ENCODE data around the gene CAPN7. TPM values are rescaled to one million over a fixed set of nuclear protein-coding genes. Genes with fewer than 3 reads are reported as not detected.

Gene CAPN7
- total RNA-seq (ENCODE audit: low replicate concordance), result 32.7 and 57.7 TPM in 2 replicates

DNA sequence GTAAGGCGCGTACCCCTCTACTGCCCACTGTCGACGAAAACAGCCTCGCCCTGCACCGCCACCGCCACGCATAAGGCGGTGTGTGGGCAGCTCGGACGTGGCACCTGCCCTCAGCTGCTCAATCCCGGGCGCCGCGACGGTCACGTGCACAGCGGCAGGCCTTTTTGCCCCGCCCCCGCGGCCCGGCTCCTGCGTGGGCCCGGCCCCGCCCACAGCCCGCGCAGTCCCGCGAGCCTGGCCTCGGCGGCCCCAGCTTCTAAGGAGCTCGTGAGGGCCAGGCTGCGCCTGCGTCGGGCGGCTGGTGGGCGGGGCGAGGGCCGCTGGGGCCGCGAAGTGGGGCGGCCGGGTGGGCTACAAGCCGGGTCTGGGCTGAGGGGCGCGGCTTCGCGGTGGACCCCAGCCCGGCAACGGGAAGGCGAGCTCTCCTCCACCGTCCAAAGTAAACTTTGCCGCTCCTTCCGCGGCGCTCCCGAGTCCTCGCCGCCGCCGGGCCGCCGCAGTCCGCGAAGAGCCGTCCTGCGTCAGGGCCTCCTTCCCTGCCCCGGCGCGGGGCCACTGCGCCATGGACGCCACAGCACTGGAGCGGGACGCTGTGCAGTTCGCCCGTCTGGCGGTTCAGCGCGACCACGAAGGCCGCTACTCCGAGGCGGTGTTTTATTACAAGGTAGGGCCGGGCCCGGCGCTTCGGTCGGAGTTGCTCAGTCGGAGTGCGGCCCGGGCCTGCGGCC lies at the start of gene CAPN7:
Gene CAPN7, plus strand, starts transcription at position 313 of the 728 bp plus-strand sequence. Its CDS starts 250 bp downstream, at position 563.
- Histone ChIP-seq H3K4me2 (peak within 1 kb of the TSS; percentile 93), H4K20me1 (ENCODE audit: low read depth) (peaks cover 17% of the 10 kb centered on the region), H3K9me3 (ENCODE audit: low read depth) (no peaks in the 10 kb centered on the region), H3F3A (ENCODE audit: low read depth) (peaks cover 24% of the 10 kb centered on the region), H3K79me2 (ENCODE audit: low read depth) (peaks cover 44% of the 10 kb centered on the region), H2AFZ (replicated peaks) (peak within 1 kb of the TSS; percentile 85), H3K27me3 (no peaks in the 10 kb centered on the region), H3K4me3 (peak within 1 kb of the TSS; percentile 65), H3K27ac (peak within 1 kb of the TSS; percentile 70), H3K4me1 (peaks cover 11% of the 10 kb centered on the region), H3K9ac (peak within 1 kb of the TSS; percentile 65), H3K36me3 (no peaks in the 10 kb centered on the region)
- TF ChIP-seq EZH2phosphoT487 (IDR thresholded peaks at IDR 0.05) (no peak), EZH2 (IDR thresholded peaks at IDR 0.05) (peak; percentile 20)
- TF ChIP-seq, protein P1, sequence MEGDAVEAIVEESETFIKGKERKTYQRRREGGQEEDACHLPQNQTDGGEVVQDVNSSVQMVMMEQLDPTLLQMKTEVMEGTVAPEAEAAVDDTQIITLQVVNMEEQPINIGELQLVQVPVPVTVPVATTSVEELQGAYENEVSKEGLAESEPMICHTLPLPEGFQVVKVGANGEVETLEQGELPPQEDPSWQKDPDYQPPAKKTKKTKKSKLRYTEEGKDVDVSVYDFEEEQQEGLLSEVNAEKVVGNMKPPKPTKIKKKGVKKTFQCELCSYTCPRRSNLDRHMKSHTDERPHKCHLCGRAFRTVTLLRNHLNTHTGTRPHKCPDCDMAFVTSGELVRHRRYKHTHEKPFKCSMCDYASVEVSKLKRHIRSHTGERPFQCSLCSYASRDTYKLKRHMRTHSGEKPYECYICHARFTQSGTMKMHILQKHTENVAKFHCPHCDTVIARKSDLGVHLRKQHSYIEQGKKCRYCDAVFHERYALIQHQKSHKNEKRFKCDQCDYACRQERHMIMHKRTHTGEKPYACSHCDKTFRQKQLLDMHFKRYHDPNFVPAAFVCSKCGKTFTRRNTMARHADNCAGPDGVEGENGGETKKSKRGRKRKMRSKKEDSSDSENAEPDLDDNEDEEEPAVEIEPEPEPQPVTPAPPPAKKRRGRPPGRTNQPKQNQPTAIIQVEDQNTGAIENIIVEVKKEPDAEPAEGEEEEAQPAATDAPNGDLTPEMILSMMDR (IDR thresholded peaks at IDR 0.05), result peak; percentile 51
- peaks cover 2% of the 10 kb centered on the region for H3K27me3 Mint-ChIP-seq (ENCODE audit: insufficient read depth, low read depth)
- H3K4me1 Mint-ChIP-seq, result peaks cover 17% of the 10 kb centered on the region
- H3K9me3 Mint-ChIP-seq, result no peaks in the 10 kb centered on the region
- peak; percentile 94 for DNase-seq (ENCODE audit: low spot score)
- H3K4me3 Mint-ChIP-seq, result peak within 1 kb of the TSS; percentile 96
- peak within 1 kb of the TSS; percentile 68 for H3K27ac Mint-ChIP-seq
- H3K36me3 Mint-ChIP-seq, result no peaks in the 10 kb centered on the region

DNA sequence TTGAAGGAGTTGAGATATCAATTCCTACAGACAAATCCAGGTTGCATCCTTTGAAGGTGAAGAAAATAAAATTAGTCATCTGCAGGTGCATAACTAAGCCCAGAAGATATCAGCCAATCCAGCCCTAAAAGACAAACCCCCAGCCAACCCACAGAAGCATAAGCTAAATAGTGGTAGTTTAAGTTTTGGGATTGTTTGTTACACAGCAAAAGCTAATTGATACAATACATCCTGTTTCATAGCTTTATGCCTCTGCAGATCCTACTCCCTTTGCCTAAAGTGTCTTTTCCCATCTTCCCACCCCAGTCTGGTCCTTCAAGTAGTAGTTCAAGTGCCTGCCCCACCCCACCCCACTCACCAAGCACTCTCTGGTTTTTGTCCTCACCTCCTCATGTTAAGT lies 48.6 kb upstream of the CAPN7 start:
- no peak overlapping the region for H3K27ac ChIP-seq
- H3K9me3 Mint-ChIP-seq, result peaks cover 1% of the 10 kb centered on the region
- no peaks in the 10 kb centered on the region for H3K36me3 Mint-ChIP-seq
- no peaks in the 10 kb centered on the region for H3K4me1 ChIP-seq
- H3K36me3 ChIP-seq, result no peaks in the 10 kb centered on the region
- no peaks in the 10 kb centered on the region for H3K4me1 Mint-ChIP-seq
- H4K20me1 ChIP-seq (ENCODE audit: low read depth), result no peaks in the 10 kb centered on the region
- no peaks in the 10 kb centered on the region for H3K79me2 ChIP-seq (ENCODE audit: low read depth)
- no peak overlapping the region for H3K4me3 ChIP-seq
- H3K27me3 Mint-ChIP-seq (ENCODE audit: insufficient read depth, low read depth), result no peaks in the 10 kb centered on the region
- no peak overlapping the region for H3K9ac ChIP-seq
- no peak overlapping the region for H3K4me2 ChIP-seq
- no peaks in the 10 kb centered on the region for H3F3A ChIP-seq (ENCODE audit: low read depth)
- H3K27ac Mint-ChIP-seq, result no peak overlapping the region
- no peaks in the 10 kb centered on the region for H3K9me3 ChIP-seq (ENCODE audit: low read depth)
- DNase-seq (ENCODE audit: low spot score), result no peak
- H3K4me3 Mint-ChIP-seq, result no peak overlapping the region
- H3K27me3 ChIP-seq, result peaks cover 68% of the 10 kb centered on the region
- TF ChIP-seq, protein P1 (IDR thresholded peaks at IDR 0.05), result no peak
- TF ChIP-seq EZH2 (IDR thresholded peaks at IDR 0.05), result no peak
- no peak for TF ChIP-seq EZH2phosphoT487 (IDR thresholded peaks at IDR 0.05)
- no peak overlapping the region for H2AFZ ChIP-seq (replicated peaks)

DNA sequence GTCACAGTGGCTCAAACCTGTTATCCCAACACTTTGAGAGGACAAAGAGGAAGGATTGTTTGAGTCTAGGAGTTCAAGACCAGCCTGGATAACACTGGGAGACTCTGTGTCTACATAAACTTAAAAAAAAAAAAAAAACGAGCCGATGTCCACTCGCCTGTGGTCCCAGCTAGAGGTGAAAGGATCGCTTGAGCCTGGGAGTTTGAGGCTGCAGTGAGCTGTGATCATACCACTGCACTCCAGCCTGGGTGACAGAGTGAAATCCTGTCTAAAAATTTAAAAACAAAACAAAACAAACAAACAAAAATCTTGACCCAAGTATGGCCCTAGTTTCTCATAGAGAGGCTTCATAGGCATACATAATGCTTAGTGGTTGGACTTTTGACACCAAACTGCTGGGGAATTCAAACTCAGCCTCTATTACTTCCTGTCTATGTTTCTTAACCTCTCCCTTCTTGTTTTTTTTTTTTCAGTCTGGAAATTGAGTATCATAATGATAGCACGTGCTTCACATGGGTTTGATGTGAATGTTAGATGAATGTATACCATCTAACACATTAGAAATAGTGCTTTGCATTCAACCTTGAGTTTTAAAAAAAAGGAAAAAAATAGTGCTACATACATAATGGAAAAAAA lies 46.4 kb upstream of the CAPN7 start:
- peaks cover 4% of the 10 kb centered on the region for H3K9me3 Mint-ChIP-seq
- no peak overlapping the region for H3K27ac Mint-ChIP-seq
- H3K36me3 Mint-ChIP-seq, result peaks cover 2% of the 10 kb centered on the region
- TF ChIP-seq EZH2phosphoT487 (IDR thresholded peaks at IDR 0.05) (no peak), EZH2 (IDR thresholded peaks at IDR 0.05) (no peak)
- TF ChIP-seq, protein P1 (IDR thresholded peaks at IDR 0.05), result no peak
- no peaks in the 10 kb centered on the region for H4K20me1 ChIP-seq (ENCODE audit: low read depth)
- H3K4me1 Mint-ChIP-seq, result no peaks in the 10 kb centered on the region
- H3K36me3 ChIP-seq, result no peaks in the 10 kb centered on the region
- H2AFZ ChIP-seq (replicated peaks), result no peak overlapping the region
- H3K9ac ChIP-seq, result no peak overlapping the region
- no peaks in the 10 kb centered on the region for H3K9me3 ChIP-seq (ENCODE audit: low read depth)
- no peak overlapping the region for H3K4me3 ChIP-seq
- no peaks in the 10 kb centered on the region for H3K79me2 ChIP-seq (ENCODE audit: low read depth)
- no peaks in the 10 kb centered on the region for H3F3A ChIP-seq (ENCODE audit: low read depth)
- H3K4me3 Mint-ChIP-seq, result no peak overlapping the region
- no peaks in the 10 kb centered on the region for H3K27me3 Mint-ChIP-seq (ENCODE audit: insufficient read depth, low read depth)
- H3K4me1 ChIP-seq, result no peaks in the 10 kb centered on the region
- H3K4me2 ChIP-seq, result no peak overlapping the region
- peaks cover 46% of the 10 kb centered on the region for H3K27me3 ChIP-seq
- no peak overlapping the region for H3K27ac ChIP-seq
- DNase-seq (ENCODE audit: low spot score), result no peak
